SK-N-SH treated with all-trans-retinoic acid at 6 μM for 48 hours (cell line): ENCODE measurements around the gene PCDH10.

Source experiments
- ARNTL ChIP-seq: fragments of 450-650 bp; formaldehyde crosslinking; IDR thresholded peaks from 2 replicates; pipeline ENCODE4 v1.5.0; 2020; ENCODE audit warnings: low read depth, mild to moderate bottlenecking, moderate library complexity, borderline replicate concordance
- ESRRG ChIP-seq: fragments of 250-450 bp; sonication (Bioruptor Pico); IDR thresholded peaks from 2 replicates; pipeline ENCODE4 v1.6.1; 2021; ENCODE audit warnings: mild to moderate bottlenecking
- ISL1 ChIP-seq: fragments of 250-450 bp; sonication (Bioruptor Pico); IDR thresholded peaks from 2 replicates; pipeline ENCODE4 v2.1.2; 2022; ENCODE audit warnings: mild to moderate bottlenecking, moderate library complexity
- RARB ChIP-seq: fragments of 250-450 bp; sonication (Bioruptor Pico); IDR thresholded peaks from 2 replicates; pipeline ENCODE4 v1.8.0; 2021; ENCODE audit warnings: mild to moderate bottlenecking, moderate library complexity
- TCF4 ChIP-seq: fragments of 250-450 bp; sonication (Bioruptor Pico); IDR thresholded peaks from 2 replicates; pipeline ENCODE4 v1.8.0; 2021; ENCODE audit warnings: mild to moderate bottlenecking, moderate library complexity, borderline replicate concordance
- ZC3H10 ChIP-seq: fragments of 250-450 bp; sonication (Bioruptor Pico); IDR thresholded peaks from 2 replicates; pipeline ENCODE4 v1.5.1; 2021; ENCODE audit warnings: mild to moderate bottlenecking, moderate library complexity
- TF ChIP-seq, protein P1 (sequence below): fragments of 250-450 bp; sonication (Bioruptor Pico); IDR thresholded peaks from 2 replicates; pipeline ENCODE4 v1.5.1; 2020; ENCODE audit warnings: low read depth, mild to moderate bottlenecking, moderate library complexity
- TF ChIP-seq, protein P2 (sequence below): fragments of 250-450 bp; sonication (Bioruptor Pico); IDR thresholded peaks from 2 replicates; pipeline ENCODE4 v1.5.0; 2020; ENCODE audit warnings: mild to moderate bottlenecking, moderate library complexity

- TF ChIP-seq, protein P1, sequence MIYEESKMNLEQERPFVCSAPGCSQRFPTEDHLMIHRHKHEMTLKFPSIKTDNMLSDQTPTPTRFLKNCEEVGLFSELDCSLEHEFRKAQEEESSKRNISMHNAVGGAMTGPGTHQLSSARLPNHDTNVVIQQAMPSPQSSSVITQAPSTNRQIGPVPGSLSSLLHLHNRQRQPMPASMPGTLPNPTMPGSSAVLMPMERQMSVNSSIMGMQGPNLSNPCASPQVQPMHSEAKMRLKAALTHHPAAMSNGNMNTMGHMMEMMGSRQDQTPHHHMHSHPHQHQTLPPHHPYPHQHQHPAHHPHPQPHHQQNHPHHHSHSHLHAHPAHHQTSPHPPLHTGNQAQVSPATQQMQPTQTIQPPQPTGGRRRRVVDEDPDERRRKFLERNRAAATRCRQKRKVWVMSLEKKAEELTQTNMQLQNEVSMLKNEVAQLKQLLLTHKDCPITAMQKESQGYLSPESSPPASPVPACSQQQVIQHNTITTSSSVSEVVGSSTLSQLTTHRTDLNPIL (CRISPR knock-in tag): no peak
- TF ChIP-seq ISL1 (CRISPR knock-in tag) (no peak), ZC3H10 (CRISPR knock-in tag) (no peak), ESRRG (CRISPR knock-in tag) (no peak), RARB (CRISPR knock-in tag) (no peak), ARNTL (CRISPR knock-in tag) (no peak), TCF4 (no peak)
- TF ChIP-seq, protein P2, sequence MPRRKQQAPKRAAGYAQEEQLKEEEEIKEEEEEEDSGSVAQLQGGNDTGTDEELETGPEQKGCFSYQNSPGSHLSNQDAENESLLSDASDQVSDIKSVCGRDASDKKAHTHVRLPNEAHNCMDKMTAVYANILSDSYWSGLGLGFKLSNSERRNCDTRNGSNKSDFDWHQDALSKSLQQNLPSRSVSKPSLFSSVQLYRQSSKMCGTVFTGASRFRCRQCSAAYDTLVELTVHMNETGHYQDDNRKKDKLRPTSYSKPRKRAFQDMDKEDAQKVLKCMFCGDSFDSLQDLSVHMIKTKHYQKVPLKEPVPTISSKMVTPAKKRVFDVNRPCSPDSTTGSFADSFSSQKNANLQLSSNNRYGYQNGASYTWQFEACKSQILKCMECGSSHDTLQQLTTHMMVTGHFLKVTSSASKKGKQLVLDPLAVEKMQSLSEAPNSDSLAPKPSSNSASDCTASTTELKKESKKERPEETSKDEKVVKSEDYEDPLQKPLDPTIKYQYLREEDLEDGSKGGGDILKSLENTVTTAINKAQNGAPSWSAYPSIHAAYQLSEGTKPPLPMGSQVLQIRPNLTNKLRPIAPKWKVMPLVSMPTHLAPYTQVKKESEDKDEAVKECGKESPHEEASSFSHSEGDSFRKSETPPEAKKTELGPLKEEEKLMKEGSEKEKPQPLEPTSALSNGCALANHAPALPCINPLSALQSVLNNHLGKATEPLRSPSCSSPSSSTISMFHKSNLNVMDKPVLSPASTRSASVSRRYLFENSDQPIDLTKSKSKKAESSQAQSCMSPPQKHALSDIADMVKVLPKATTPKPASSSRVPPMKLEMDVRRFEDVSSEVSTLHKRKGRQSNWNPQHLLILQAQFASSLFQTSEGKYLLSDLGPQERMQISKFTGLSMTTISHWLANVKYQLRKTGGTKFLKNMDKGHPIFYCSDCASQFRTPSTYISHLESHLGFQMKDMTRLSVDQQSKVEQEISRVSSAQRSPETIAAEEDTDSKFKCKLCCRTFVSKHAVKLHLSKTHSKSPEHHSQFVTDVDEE (CRISPR knock-in tag): no peak
Measured at GRCh38 chr4:133156556-133156955, 7.5 kb downstream of the PCDH10 start.
